Measurements from ENCODE around the gene OR13C8.

OR13C8 gene

DNA sequence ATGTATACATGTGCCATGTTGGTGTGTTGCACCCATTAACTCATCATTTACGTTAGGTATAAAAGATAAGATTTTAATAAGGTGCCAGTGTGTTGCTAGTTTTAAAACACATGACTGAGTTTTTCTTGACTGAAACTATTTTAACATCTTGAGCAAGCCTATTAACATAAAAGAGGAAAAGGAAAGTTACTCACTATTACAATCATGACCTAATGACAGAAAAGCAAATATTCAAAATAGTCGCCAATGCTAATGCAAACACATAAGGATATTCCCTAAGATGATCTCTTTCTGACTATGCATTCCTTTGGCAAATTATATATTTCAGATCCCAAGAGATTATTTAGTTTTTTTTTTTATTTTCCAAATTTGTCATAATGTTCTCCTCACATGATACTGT, 42.2 kb downstream of the OR13C8 start:
- no peak for DNase-seq (ENCODE audit: low spot score)

DNA sequence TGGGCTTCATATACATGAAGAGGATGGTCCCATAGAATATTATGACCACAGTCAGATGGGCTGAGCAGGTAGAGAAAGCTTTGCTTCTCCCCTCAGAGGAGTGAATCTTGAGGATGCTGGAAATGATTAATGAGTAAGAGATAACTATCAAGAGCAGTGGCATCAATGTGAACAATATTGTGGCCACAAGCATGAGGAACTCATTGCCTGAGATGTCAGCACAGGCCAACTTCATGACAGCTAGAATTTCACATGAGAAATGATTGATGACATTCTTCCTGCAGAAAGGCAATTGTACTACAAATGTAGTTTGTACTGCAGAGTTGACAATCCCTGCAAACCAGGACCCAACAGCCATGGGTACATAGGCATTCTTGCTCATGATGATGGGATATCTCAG, 48.5 kb downstream of the OR13C8 start:
- no peak for DNase-seq (ENCODE audit: low spot score)

DNA sequence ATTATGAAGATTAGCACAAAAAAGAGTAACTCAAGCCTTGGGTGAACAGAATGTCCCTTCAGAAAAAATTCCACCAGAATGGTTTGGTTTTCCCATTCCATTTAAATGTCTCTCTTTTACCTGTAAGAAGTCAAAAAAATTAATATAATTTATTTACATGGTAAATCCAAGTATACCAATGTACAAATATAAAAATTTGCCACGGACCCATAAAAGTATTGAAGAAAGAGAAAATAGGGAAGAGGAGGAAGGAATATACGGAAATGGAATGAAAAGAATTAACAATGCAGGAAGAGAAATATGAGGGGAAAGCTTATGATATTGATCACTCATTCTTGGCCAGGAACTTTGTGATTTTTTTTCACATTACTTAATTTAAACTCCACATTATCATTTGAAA, 49.1 kb downstream of the OR13C8 start, which contains the start of gene OR13C9:
TSS of gene OR13C9 (minus strand) at position 101 of the 400 bp plus-strand sequence. CDS start at position 101, 0 bp downstream.
- DNase-seq (ENCODE audit: low spot score): no peak

All from germinal center (tissue), 1 donor.